ENCODE measurements around the gene SPPL2B. TPM values are rescaled to one million over a fixed set of nuclear protein-coding genes. Genes with fewer than 3 reads are reported as not detected.

SPPL2B gene
- polyA plus RNA-seq, 1 of the 3 experiments (the other 2 are of a cell fraction) = 58.1 TPM

GRCh38 chr19:2323707-2324106 lies 4.8 kb upstream of the SPPL2B start:
- 93% methylated on average over 15 of the region's 19 CpGs for whole genome bisulfite sequencing (ENCODE audit: low lambda C conversion rate)
- Histone ChIP-seq H3F3A (replicated peaks; ENCODE audit: insufficient read depth) (no peaks in the 10 kb centered on the region), H3K4me2 (no peak overlapping the region), H3K9me3 (no peaks in the 10 kb centered on the region), H3K4me1 (ENCODE audit: control insufficient read depth in 1 of 2, insufficient read depth in 2 of 2, low read depth in 1 of 2, low read length in 1 of 2) (peaks cover 0 to 4% of the 10 kb centered on the region in 2 experiments; a peak in 2 of 4 replicates), H3K36me3 (replicated peaks in 1 of 2; ENCODE audit: control insufficient read depth in 1 of 2, insufficient read depth in 2 of 2, low read length in 1 of 2) (peaks cover 3 to 21% of the 10 kb centered on the region in 2 experiments), H3K9ac (no peak overlapping the region), H3K27ac (ENCODE audit: low read depth in 2 of 2, low read length in 1 of 2) (no peak overlapping the region), H3K9me2 (no peaks in the 10 kb centered on the region), H3K79me2 (ENCODE audit: insufficient read depth) (peaks cover 32% of the 10 kb centered on the region), H3K27me3 (ENCODE audit: insufficient read depth) (no peaks in the 10 kb centered on the region), H3K4me3 (ENCODE audit: low read depth in 2 of 2, low read length in 1 of 2) (no peak overlapping the region), H2AFZ (ENCODE audit: low read depth) (no peak overlapping the region), H4K20me1 (ENCODE audit: insufficient read depth) (0 out of 2 replicates have a peak, but pooled peaks cover 8% of the 10 kb centered on the region)
- ChIA-PET CTCF (interaction anchor here (1.3 to 3.7 kb wide), 2 partner anchors 49 to 313 kb away, joined by 3 to 16 read pairs; no protein-coding TSS in a partner anchor), POLR2A (no interaction called here)
- DNase-seq = no peak
- no peak for TF ChIP-seq YY1 (IDR thresholded peaks at IDR 0.05; ENCODE audit: low read depth)
- no peak for TF ChIP-seq SMC3 (IDR thresholded peaks at IDR 0.05; ENCODE audit: low read depth, low read length)
- TF ChIP-seq PBX3 (IDR thresholded peaks at IDR 0.05) = no peak
- no peak for TF ChIP-seq ELF1 (IDR thresholded peaks at IDR 0.05)
- TF ChIP-seq REST (IDR thresholded peaks at IDR 0.05; ENCODE audit: low read depth, low read length) = no peak
- TF ChIP-seq MXI1 (IDR thresholded peaks at IDR 0.05; ENCODE audit: low read depth, low read length) = no peak
- TF ChIP-seq MEF2A (IDR thresholded peaks at IDR 0.05; ENCODE audit: borderline replicate concordance, low read depth) = no peak
- no peak for TF ChIP-seq NFIC (IDR thresholded peaks at IDR 0.05; ENCODE audit: borderline replicate concordance)
- no peak for TF ChIP-seq EZH2phosphoT487 (IDR thresholded peaks at IDR 0.05; ENCODE audit: borderline replicate concordance, low read depth)
- TF ChIP-seq JUND (IDR thresholded peaks at IDR 0.05) = no peak
- no peak for TF ChIP-seq EP300 (IDR thresholded peaks at IDR 0.05; ENCODE audit: borderline replicate concordance in 1 of 2, low read depth in 1 of 2, low read length in 1 of 2)
- no peak for TF ChIP-seq SIN3A (IDR thresholded peaks at IDR 0.05; ENCODE audit: borderline replicate concordance, low read depth, low read length)
- TF ChIP-seq RCOR1 (IDR thresholded peaks at IDR 0.05; ENCODE audit: low read length) = no peak
- TF ChIP-seq RXRA (IDR thresholded peaks at IDR 0.05; ENCODE audit: borderline replicate concordance, low read depth) = no peak
- TF ChIP-seq ZBTB33 (IDR thresholded peaks at IDR 0.05; ENCODE audit: borderline replicate concordance, low read depth) = no peak
- TF ChIP-seq GABPA (IDR thresholded peaks at IDR 0.05; ENCODE audit: low read depth) = no peak
